Activated T-cell treated with anti-CD3 and anti-CD28 coated beads, Interleukin-2, amount 50 U/mL, for 1 hour (primary cell): ENCODE results near the gene ZNF511.

ENCODE experiments used
- DNase-seq: peaks from one replicate; pipeline ENCODE4 v3.0.0-alpha.2; 2020

ZNF511 gene

DNA sequence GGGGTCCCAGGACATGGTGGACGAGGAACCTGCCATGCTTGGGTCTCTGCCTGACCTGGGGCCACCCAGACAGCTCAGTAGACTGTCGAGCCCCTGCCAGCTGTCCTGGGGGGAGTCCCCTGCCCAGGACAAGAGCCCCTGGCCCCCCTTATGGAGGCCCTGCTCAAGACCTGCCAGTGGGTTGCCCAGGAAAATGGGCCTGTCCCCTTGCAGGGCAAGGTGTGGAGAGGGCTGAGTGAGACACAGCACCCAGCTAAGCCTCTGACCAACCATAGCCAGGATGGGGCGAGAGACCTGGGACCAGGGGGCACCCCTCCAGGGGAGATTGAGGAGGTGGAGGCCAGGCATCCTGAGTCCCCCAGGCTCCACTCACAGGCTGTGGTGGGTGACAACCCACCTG, 47.3 kb downstream of the ZNF511 start:
- DNase-seq, result no peak

DNA sequence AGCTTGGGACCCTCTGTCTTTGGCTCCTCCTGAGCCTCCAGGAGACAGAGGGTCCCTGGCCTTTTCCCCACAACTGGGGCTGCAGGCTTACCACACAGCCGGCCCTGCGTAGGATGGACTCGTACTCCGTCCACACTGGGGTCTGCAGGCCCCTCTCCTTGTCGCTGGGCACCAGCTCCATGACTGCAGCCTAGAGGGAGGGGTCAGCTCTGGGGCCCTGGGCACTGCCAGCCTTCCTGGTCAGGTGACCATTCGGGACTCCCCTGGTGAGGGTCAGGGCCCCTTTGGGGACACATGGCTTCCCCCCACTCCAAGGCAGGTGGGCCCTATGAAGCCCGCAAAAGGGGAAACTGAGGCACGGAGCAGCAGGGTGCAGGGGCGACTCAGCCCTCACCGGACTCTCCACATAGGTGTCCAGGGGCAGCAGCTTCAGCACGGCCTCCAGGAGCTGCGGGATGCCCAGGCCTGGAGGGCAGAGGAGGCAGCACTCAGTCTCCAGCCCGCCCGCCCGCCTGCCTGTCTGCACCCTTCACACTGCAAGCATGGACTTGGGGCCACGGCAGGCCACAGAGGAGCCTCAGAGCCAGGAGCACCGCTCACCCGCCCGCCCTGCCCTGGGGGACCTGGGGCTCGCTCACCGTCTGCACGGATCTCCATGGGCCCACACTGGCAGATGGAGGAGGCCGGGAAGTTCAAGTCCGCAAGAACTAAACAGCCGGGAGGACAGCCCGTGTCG, 48.0 kb downstream of the ZNF511 start:
- DNase-seq, result no peak

DNA sequence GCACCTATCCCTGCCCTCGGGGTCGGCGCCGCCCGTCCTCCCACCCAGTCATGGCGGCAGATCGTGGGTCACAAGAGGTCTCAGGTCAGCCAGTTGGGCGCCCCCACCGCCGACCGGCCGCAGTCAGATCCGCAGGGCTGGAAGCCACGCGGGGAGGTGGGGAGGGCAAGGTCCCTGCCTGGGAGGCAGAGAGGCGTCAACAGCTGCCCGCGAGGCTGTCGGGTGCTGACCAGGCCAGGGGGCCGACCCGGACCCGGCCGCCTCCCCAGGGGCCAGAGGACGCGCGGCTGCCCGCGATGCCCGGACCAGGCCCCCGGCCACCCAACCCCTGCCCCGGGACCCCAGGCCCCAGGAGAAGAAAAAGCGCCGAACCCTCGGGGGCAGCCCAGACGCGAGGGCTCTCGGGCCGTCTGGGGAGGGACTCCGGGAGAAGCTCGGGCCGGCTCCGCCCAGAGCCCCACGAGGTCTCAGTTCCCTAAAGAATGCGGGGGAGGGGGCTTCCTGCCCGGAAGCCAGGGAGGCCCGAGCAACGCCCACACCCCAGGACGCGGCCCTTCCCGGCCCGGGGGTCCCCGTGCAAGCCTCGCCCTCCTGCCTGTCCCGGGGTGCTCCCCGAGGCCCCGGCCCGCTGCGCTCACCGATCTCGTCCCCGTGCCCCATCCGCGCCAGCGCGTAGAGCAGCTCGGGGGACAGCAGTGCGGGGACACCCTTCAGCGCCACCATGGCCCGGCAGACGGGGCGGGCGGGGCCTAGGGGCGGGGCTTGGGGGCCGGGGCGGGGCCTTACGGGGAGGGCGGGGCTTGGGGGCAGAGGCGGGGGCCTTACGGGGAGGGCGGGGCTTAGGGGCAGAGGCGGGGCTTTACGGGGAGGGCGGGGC, 48.8 kb downstream of the ZNF511 start, which contains the start of gene FUOM:
Gene FUOM (minus strand): TSS at position 735 of the 877 bp plus-strand sequence. CDS start 12 bp downstream, at position 723.
- peak; percentile 80 for DNase-seq

DNA sequence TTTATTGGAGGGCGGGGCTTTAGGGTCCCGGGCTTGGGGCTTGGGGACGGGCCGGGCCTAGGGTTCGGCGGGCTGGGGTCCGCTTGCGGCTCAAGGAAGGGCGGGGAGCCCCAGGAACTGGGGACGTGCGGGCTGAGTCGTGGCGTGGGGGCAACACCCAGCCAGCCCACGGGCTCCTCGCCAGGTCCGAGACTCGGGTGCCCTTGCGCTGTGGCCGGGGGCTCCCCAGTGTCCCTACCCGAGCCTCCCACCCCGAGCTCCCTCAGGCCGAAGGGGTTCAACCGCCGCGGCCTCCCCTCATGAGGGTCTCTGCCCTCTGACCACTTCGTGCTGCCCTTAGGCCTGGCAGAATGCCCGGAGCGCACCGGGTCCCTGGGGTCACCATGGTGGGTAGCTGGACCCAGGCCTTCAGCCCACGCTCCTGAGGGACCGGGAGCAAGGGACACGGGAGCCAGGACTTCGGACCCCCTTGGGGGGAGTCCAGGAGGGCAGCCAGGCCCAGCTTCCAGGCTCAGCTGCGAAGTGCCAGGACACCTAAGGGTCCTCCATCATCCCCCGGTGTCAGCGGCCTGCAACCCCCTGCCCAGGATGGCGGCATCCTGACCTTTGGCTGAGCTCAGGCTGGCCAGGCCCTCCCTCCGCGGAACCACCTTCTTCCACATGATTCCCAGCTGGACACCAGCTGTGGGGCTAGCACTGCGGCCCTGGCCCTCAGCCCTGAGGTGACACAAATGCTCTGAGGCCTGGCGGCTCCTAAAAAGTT, 49.6 kb downstream of the ZNF511 start:
- DNase-seq, result no peak

DNA sequence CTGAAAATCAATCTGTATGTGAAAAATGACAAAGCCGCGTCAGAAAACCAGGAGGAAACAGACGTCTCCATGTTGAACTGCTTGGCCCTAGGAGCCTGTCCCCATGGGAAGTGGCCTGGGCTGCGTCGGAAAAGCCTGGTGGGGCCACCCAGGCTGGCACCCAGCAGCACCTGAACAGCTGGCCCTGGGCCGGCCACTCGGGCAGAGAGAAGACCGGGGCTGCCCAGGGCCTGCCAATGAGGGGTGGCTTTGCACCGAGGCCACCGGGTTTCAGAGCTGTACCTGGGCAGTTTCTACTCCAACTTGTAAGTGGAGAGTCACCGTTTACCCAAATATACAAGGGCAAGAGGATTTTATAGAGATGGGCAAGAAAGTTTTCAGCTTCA, 50.2 kb downstream of the ZNF511 start:
- no peak for DNase-seq

DNA sequence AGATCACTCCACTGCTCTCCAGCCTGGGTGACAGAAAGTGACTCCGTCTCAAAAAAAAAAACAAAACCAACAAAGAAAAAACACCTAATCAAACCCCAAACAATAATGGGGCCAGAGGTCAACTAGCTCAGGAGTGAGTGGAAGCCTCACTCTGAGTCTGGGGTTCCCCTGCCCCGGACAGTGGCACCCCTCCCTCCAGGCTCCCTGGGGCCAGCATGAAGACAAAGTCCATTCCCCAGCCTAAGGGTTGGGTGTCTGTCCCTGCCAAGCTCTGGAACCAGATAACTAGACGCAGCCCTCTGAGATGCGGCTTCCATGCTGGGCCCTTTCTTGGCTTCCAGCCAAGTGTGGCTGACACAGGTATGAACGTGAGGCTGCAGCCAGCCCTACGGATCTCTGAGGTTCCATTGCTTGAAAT, 50.8 kb downstream of the ZNF511 start:
- peak; percentile 53 for DNase-seq

DNA sequence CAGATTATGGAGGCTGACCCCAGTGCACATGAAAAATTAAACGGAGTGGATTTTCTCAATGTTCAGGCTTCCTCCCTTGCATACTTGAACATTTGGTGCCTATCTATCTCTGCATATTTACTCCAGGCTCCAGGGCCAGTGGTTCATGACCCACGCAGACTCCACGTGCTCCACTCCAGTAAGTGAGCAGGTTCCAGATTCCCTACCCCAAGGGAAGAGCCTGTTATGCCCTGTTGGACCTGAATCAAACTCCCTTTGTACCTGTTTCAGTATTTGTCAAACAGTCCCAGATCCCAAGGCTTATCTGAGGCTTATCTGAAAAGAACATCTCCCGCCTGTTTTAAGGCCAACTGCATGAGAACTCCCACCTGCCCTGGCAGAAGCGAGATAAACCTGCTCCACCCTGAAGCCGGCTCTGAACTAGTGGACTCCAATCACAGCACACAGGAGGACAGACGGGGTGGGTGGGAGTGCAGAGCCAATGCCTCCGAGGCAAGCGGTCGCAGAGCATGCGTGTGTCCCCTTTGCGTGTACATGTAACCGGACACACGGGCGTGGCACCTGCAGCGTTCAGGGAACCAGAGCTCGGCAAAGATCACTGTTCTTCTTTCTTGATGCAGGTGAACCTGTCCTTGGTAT, 51.4 kb downstream of the ZNF511 start:
- no peak for DNase-seq

DNA sequence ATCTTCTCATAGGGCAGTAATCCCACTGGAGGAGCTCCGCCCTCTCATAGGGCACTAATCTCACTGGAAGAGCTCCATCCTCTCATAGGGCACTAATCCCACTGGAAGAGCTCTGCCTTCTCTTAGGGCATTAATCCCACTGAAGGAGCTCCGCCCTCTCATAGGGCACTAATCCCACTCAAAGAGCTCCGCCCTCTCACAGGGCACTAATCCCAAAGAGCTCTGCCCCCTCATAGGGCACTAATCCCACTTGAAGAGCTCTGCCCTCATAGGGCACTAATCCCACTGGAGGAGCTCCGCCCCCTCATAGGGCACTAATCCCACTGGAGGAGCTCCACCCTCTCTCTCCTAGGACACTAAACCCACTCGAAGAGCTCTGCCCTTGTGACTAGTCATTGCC, 52.5 kb downstream of the ZNF511 start:
- no peak for DNase-seq

DNA sequence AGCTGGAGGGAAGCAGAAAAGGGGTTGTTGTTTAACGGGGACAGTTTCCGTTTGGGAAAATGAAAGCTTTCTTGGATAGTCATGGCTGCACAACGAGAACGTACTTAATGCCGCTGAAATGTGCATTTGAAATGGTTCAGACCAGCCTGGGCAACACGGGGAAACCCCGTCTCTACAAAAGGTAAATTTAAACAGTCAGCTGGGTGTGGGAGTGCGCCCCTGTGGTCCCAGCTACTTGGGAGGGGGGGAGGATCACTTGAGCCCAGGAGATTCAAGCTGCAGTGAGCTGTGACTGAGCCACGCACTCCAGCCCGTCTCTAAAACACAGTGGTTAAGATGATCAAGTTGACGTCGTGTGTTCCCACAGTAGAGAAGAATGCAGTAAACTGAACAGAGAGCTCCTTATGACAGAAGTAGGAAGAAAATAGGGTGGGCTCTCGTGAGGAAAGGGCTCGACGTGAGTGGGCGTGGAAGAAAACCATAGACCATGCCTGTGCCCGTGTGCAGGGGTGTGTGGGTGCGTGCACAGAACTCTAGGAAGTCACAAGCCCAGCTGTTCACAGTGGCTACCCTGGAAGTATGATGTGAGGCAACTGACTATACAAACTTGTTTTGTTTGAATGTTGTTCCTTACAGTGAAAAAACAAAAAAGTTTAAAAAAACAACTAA, 53.2 kb downstream of the ZNF511 start:
- DNase-seq, result no peak
